Iris pigment epithelial cell (primary cell): ENCODE results near the gene TTC28.
"Not testable (repeated sequence)": the region's sequence is repeated elsewhere in the genome, so short reads cannot be mapped to it uniquely, and the experiment has no call there.

Source experiments
- DNase-seq: peaks from one replicate; pipeline ENCODE4 v3.0.0-alpha.2; 2011; ENCODE audit warnings: low read depth

TTC28 gene

GRCh38 chr22:28096161-28096560, 583.5 kb downstream of the TTC28 start:
- DNase-seq, result no peak

GRCh38 chr22:28095316-28096095, 584.1 kb downstream of the TTC28 start:
- DNase-seq, result no peak

- DNase-seq, result no peak
These were observed 584.9 kb downstream of the TTC28 start for GRCh38 chr22:28094771-28095170.

DNA sequence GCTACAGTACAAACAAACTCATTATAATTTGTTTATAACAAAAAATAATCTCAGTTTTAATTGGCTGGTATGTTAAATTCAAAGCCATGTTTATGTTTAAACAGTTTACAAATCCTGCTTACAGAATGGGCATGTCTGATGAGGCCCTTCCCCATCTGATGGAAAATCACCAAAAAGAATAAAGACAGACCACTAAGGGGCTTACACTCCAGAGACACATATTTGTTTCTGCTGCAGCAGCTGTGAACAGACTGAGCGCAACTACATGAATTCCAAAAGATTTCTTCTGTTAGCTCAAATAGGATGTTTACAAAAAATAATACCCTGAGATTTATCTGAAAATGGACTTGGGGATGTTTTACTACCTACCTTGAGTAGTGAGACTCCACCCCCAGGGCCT, 585.9 kb downstream of the TTC28 start:
- DNase-seq, result no peak

DNA sequence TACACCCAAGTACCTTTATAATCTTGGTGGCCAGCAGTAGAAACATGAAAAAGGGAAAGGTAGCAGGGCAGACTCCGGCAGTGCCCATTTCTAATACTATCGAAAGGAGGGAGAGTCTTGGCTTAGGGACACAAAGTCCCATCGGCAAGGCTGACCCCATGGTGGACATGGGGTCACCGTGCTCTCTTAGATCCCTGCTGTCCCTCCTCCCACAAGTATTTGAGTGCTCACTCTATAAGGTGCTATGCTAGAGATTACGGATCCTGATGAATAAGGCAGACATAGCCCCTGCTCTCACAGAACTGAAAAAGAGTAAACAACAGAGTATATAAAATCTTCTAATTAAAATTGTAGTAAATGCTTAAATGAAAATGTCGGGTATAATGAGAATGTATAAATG, 588.2 kb downstream of the TTC28 start:
- no peak for DNase-seq

DNA sequence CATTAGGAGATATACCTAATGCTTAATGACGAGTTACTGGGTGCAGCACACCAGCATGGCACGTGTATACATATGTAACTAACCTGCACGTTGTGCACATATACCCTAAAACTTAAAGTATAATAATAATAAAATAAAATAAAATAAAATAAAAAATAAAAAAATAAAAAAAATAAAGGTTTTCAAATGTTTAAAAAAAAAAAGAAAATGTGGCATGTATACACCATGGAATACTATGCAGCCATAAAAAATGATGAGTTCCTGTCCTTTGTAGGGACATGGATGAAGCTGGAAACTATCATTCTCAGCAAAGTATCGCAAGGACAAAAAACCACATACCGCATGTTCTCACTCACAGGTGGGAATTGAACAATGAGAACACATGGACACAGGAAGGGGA, 590.1 kb downstream of the TTC28 start:
- DNase-seq, result not testable (repeated sequence)

- DNase-seq, result no peak
These were observed 602.5 kb downstream of the TTC28 start for GRCh38 chr22:28077166-28077565.

DNA sequence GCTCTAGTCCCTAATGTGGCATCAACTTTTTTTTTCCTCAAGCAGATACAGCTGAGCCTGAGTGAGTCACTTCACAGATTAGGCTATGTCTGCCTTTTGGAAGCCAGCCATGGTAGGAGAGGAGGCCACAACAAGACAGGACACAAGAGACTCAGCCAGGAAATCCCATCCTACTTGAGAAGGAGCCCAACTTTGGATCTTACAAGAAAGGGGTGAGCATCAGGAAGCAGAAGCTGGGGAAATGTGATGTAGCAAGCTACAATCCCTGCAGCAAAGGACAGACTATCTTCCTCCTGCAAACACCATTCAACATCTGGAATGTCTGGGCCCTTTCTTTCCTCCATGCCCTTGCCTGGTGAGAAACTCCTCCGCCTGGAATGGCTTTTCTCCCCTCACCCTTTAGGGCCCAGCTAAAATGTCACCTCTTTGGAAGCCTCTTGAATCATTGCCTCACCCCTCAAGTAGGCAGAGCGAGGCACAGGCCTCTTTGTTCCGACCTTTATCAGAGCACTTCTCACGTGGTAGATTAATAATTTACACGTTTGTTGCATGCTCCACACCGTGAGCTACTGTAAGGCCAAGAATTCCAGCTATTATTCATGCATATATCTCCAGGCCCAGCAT, 604.2 kb downstream of the TTC28 start:
- DNase-seq, result peak; percentile 85

- no peak for DNase-seq
These were observed 605.1 kb downstream of the TTC28 start for GRCh38 chr22:28074526-28074925.

DNA sequence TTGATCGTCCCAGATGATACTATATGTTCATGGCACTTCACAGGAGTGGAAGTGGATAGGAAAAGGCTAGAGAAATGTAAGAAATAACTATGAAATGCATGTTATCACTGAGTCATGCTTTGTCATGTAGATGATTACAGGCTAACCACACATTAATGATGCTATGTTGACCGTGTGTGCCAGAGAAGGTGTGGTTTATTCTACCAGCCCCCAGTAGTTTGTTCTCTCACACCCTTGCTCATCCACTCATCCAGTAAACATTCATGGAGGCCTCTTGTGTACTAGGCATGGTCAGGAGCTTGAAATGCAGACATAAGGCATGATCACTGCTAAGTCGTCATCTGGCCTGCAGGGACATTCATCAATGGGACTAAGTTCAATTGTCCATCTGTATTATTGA, 607.6 kb downstream of the TTC28 start:
- no peak for DNase-seq

GRCh38 chr22:28068826-28069225, 610.8 kb downstream of the TTC28 start:
- no peak for DNase-seq

GRCh38 chr22:28064920-28065319, 614.7 kb downstream of the TTC28 start:
- no peak for DNase-seq

DNA sequence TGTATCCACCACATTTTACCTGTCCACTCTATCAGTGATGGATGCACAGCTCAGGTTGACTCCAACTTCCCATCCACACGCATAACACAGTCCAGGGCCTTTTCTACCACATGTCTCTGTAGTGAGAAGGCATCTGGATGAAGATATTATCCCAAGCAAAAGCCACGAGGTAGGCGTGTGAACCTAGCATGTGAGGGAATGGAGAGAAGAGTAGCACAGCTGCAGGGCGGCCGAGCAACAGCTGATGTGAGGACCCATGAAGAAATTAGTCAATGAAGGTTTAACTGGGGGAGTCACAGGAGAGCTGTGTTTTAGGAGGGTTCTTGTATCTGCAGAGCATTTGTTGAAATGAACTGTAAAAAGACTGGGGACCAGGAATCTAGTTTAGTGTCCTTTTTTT, 616.0 kb downstream of the TTC28 start:
- no peak for DNase-seq

- DNase-seq, result not testable (repeated sequence)
These were observed 619.0 kb downstream of the TTC28 start for GRCh38 chr22:28060594-28060993.

- DNase-seq, result no peak
These were observed 621.6 kb downstream of the TTC28 start for GRCh38 chr22:28058036-28058435.

DNA sequence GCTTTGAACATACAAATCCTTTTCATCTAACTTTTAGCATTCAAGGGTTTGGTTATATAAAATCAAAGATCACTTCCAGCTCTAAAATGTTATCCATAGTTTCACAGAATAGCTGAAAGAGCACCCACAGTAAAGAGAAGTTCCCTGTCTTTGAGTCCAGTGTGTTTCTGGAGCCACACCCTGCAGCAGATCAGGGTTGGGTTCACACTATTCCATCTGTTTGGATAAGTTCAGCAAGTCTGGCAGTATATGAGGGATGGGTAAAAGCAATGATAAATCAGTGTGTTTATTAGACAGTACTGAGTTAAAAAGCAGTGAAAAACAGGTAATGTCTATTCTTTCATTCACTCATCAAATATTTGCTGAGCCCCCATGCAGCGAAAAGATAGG, 624.8 kb downstream of the TTC28 start:
- no peak for DNase-seq

DNA sequence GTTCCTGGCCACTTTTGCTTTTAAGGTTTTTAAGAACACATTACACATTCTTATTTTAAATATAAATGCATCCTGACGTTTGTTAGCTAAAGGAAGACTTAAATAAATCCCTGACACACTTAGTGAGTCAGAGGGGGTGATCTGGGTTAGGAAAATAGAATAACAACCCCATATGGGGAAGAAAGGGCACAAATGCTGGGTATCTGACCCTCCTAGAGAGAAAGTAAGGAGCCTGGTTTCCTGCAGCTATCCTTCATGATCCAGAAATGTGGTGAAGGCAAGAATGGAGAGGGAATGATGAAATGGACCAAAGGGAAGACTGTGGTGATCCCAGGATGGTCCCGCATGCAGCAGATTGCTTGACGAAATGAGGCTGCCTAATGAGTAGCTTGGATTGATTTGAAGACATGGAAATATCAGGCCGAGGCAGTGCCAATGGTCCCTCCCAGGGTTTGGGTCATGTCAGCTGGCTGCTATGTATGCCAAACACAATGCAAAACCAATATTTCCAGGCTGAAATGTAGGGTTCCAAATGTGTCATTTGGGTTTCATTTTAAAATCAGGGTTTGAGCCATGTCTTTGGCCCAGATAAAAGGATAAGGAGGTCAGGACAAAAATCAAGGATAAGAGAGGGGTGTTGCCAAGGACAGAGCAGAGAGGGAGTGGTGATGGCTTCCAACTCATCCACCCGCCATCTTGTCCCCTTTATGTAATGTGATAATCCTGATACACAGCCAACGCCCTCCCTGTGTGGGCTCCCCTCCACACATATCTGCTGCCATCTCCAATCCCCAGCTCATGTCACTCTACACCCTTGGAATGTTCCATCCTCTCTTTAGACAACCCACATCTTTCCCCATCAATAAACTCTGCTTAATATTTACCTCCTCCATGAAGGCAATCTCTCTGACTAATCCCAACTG, 625.5 kb downstream of the TTC28 start:
- DNase-seq, result peak; percentile 15

GRCh38 chr22:28052825-28053269, 626.8 kb downstream of the TTC28 start:
- no peak for DNase-seq

- DNase-seq, result peak; percentile 54
These were observed 627.8 kb downstream of the TTC28 start for GRCh38 chr22:28051787-28052356.

DNA sequence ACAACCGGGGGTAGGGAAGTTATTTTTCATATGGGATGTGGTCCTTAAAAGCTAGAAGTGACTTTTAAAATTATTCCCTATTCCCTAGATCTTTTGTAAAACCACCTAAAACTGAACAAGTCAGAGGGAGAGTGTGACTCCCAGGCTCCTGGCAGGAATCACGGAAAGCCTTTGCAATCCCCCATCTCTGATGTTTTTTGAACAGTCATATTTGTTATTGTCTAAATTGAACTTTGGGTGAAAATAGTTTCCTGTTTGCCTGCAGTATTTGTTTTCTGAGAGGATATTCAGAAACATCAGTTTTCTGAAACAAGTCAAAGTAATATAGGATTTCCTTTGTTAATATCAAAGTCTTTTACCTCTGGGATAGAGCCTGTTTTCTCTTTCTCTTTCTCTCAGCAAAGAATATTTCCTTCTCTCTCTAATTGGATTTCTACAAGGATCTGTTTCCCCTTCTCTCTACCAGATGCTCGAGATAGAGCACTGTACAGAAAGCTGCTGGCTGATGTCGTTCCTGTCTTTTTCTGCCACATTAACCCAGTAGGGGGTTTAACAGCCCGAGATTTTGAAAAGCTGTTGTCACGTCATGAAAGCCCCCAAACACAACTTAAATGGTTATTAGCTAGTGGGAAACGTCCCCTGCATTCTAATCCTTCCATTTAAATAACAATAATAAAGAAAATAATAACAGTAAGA, 628.4 kb downstream of the TTC28 start:
- no peak for DNase-seq

- DNase-seq, result no peak
These were observed 631.1 kb downstream of the TTC28 start for GRCh38 chr22:28048529-28048928.

DNA sequence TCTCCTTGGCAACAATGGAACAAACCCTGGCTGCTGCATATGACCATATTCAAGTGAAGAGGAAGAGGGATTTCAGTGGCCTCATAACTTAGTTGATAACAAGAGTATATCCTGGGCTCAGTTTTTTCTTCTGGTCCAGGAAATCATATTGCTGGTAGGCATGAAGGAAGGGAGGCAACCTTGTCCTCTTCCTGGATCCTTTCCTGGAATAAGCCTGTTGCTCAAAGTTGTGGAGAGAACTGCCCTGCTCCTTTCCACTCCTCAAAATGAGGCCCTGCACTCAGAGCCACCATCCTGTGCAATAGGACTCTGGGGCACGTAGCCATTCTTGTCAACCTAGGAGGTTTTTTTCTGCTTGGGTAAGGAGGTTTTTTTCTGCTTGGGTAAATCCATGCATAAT, 631.9 kb downstream of the TTC28 start:
- DNase-seq, result no peak
